HuH-7.5 (cell line): Measurements from ENCODE around the gene PFDN2.
A peak's percentile ranks its signal among the peaks of the same experiment; 100 is the strongest.
"Not testable (repeated sequence)": the region's sequence is repeated elsewhere in the genome, so short reads cannot be mapped to it uniquely, and the experiment has no call there.

Source experiments
- DNase-seq: peaks from one replicate; pipeline ENCODE4 v3.0.0; 2011; ENCODE audit warnings: low spot score

Gene PFDN2

DNA sequence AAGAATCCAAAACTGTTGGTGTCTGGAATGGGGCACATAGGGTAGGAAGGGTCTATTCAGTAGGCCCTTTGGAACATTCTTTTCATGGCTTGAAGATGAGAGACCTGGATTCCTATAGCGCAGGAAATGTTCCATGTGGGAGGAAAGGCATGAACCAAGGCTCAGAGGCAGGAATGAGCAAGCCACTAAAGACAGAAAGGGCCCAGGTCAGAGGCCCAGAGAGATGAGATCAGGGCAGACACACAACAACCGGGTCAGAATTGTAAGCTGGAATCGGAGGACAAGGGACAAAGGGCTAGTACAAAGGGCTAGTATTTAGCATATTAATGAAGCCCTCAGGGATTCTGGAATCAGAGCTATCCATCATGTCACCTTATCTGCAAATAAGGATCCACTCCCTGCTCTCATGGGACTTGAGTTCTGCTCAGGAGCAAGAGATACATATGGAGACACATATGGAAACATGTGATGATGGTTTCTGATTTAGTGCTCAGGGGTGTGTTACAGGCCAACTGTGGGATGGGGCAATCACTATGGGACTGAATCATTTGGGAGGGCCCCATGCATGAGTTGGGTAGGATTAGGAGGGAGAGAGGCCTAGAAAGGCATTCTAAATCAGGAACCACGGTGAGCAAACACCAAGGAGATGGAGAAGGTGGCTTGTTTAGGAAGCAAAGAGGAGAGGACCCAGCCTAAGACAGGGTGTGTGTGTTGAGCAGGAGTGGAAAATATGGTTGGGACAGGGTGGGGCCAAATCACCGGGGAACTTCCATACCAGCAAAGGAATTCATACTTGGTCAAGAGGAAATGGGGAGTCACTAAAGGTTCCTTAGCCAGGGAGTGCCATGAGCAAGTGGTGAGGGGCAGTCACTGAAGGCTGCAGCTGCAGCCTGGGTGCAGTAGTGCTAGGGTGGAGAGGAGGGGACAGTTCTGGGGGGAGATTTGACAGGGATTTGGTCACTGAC lies 37.1 kb downstream of the PFDN2 start:
- DNase-seq: no peak

DNA sequence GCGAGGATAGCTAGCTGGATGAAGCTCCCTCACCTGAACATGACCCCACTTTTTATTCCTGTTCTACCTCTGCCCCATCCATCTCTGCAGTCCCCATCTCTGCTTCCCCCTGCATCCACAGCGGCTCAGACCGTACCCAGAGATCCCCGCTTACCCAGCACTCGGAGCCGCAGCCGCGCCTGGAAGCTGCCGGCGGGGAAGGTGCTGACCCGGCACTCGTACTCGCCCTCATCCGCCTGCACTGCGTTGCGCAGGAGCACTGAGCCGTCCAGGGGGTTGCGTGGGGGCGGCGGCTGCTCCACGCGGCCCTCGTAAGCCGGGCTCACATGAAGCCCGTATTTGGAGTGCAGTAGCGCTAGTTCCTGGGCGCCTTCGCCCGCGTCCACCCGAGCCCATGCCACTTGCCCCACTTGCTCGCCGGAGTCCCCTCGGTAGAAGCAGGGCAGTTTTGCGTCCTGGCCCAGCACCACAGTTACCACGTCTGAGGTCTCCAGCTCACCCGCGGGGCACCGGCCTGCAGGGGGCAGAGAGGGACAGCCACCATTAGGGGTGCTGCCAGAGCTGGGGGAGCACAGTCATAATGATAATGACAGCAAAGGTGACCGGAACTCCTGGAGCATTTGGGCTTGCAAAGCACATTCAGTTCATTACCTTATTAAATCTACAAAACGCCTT lies 38.3 kb downstream of the PFDN2 start:
- no peak for DNase-seq

- no peak for DNase-seq
Measured at GRCh38 chr1:161077426-161077825, 40.4 kb downstream of the PFDN2 start.

DNA sequence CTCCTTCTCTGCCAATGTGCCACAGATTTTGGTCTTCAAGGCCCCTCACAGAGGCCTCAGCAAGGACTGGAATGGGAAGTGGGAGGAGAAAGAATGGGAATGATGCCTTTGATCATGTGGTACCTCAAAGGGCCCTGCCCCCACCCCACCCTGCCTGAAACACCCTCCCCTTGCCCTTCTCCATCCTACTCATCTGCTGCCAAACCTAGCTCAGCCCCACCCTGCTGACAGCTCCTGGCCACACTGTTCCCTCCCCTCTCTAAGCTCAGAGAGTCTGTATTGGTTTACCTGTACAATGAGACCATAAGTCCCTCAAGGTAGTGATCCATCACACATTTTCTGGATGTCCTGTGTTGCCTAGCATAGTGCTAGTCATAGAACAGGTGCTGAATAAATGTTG lies 41.4 kb downstream of the PFDN2 start:
- no peak for DNase-seq

- DNase-seq: no peak
Measured at GRCh38 chr1:161074676-161075368, 43.0 kb downstream of the PFDN2 start.

GRCh38 chr1:161073474-161074121 lies 44.2 kb downstream of the PFDN2 start:
- DNase-seq: no peak

DNA sequence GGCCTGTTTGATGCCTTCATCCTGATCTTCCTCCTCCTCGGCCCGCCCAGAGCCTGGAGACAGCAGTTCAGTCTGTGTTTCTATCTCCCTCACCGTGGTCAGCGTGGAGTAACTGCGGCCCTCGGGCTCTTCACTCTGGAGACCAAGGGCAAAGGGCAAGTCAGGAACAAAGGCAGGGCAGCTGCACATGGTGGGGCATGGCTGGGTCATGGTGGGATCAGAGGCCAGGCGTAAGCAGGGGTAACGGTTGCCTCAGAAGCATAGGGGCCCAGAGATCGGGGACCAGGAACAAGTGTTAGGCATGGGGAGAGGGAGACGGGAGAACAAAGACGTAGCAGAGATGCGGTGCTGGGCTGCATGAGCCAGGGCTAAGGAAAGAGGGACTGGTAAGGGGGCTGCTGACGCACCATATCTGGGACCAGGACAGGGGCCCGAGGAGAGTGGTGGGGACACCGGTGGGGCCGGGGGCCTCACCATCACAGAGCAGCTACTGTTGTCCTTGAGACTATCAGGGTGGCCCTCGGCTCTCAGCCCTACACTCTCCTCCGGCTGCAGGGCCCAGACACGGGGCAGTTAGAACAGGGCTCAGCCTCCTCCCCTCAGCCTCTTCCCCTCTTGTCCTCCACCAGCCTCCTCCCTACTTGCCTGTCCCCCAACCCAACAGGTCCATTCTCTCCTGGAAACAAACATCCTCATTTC lies 44.9 kb downstream of the PFDN2 start:
- DNase-seq: no peak

DNA sequence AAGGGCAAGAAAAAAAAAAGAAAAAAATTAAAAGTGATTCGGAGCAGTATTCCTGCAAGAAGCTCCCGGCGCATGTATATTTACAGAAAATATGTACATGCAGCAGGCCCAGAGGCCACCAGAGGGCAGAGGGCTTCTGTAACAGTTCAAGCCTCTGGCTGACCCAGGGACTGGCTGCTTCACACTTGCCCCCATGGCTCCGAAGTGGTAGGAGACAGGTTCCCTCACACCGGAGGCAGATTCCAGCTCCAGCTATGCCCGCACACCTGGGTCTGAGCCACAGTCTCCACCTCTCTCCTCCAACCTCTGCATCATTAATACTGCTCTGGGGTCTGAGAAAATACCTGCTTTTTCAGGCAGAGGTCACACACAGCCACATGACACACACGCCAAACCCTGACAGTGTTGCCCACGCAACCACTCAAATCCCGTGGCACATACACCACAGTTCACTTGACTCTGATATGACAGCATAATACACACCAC lies 45.9 kb downstream of the PFDN2 start:
- peak; percentile 71 for DNase-seq

GRCh38 chr1:161070761-161071160 lies 47.1 kb downstream of the PFDN2 start:
- no peak for DNase-seq

- DNase-seq: no peak
Measured at GRCh38 chr1:161069731-161070270, 48.0 kb downstream of the PFDN2 start, which contains the start of gene ARHGAP30. Gene ARHGAP30 (minus strand): TSS chr1:161069891. CDS start chr1:161069624, 267 bp downstream.

DNA sequence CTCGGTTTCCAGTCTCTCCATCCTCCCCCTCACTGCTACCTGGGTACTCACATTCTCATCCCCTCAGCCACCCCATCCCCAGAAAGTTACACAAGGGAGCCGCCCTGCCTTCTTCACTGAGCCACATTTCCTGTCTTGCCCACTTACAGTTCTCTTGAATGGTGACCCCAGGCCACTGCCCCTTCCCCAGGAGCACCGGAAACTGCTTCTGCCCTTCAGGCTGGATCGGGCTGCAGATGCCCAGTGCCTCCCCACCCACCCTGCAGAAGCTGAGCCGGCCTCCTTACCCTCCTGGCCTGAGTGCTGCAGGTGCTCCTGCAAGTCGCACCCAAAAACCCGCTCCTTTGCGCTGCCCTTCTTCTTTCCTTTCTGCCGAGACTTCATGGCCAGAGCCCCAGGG lies 48.6 kb downstream of the PFDN2 start:
- DNase-seq: no peak

DNA sequence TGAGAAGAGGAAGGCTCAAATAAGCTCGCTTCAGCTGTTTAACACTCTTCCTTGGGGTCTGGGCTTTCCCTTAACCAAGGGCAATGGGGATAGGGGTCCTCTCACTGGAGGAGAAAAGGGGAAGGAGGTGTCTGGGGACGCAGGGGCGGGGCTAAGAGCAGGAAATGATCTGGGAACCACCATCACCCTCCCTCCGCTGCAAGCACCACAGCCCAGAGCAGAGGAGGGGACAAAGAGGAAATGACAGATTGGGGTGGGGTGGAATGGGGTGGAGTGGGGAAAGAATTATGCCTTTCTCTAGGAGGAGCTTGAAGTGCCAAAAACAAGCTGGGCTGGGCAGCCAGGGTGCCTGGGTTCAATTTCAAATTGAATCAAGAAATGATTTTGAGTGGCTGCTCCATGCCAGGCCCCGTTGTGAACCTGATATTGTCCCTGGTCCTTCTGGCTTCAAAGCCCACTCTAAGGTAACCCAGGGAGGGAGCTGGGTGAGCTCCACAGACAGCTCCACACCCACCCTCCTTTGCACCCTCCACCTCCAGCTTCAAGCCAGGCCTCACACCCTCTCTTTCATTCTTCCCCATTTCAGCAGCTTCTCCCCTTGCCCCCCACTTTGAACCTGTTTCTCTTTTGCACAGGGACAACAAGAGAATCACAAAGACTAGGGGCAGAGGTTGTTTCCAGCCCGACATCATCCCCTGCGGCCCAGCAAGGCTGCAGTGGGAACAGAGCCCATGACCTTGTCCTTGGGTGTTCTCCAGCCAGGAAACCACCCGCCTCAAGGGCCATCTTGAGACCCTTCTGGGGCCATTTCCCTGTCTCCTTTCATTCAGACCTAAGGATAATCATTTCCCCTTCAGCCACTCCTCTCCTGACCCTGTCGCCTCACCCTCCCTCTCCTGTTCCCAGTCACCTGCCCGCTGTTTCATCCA lies 49.3 kb downstream of the PFDN2 start:
- no peak for DNase-seq

DNA sequence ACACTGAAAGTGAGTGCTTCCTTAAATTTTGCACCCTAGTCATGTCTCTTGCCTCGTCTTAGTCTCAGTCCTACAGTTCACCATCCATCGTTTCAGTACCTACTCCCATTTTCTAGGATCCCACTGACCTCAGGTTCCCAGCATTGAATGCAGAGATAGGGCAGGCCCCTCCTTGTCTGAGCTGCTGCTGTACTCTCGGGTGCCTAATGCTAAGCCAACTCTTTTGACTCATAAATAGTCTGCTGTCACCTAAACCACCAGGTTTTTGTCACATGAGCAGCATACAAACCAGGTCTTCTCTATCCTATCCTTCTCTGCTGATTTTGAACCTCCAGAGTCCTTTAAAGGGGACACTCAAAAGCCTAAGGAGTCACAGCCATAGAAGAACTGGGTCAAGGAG lies 51.1 kb downstream of the PFDN2 start:
- DNase-seq: no peak

- DNase-seq: not testable (repeated sequence)
Measured at GRCh38 chr1:161065681-161066080, 52.2 kb downstream of the PFDN2 start.

GRCh38 chr1:161063936-161064335 lies 53.9 kb downstream of the PFDN2 start:
- DNase-seq: not testable (repeated sequence)

DNA sequence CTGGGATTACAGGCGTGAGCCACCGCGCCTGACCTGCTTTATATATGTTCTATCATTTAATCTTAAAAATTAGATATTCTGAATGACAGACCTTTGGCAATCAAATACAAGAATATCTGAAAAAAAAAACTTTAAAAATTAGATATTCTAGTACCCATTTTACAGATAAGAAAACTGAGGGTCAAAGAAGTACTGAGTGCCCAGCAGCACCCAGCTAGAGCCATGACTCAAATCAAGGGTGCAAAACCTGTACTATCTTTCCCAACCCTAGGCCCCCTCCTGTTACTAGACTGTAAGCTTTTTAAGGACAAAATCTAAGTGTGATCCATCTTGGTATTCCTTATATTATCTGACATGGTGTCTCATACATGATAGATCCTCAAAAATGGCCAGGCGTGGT lies 56.4 kb downstream of the PFDN2 start:
- no peak for DNase-seq

DNA sequence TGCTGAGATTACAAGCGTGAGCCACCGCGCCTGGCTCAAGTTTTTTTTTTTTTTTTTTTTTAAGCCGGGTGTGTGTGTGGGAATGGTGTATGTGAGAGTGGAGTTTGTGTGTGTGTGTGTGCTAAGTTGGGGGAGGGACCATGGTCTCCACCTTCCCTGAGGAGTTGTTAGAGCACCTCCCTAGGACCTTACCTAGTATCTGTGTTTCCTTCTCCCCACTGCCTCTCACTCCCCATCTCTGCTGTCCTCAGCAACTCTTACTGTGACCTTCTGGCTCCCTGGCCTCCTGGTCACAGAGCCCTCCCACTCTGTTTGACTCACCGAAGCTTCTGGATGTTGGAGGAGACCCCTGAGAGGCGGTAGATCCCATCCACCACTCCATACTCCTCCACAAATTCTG lies 58.5 kb downstream of the PFDN2 start:
- DNase-seq: no peak

- no peak for DNase-seq
Measured at GRCh38 chr1:161054805-161055204, 63.0 kb downstream of the PFDN2 start.

GRCh38 chr1:161054232-161054631 lies 63.6 kb downstream of the PFDN2 start:
- no peak for DNase-seq

DNA sequence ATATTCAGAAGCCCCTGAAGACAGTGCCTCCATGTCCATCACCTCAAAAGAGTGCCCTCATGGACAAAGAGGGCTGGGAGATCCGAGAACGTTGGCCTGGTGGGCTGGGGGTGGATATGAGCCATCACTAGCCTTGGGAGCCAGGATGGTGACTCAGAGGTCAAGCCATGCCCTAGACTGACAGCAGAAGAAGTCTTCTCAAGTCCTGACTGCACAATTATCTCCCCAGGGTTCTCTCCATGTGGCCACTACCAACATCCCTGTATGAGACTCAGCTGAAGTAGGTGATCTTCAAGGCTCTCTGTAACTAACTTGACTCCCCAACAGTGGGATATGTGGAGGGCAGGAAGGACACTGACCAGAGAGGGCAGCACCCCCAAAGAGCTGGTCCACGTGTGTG lies 64.9 kb downstream of the PFDN2 start:
- DNase-seq: no peak
